HG03045 (cell line): ENCODE data around the gene TMEM225.
A peak's percentile ranks its signal among the peaks of the same experiment; 100 is the strongest.
"Not testable (repeated sequence)": the region's sequence is repeated elsewhere in the genome, so short reads cannot be mapped to it uniquely, and the experiment has no call there.

Source experiments
- ATAC-seq: cut with Tn5 transposase; IDR thresholded peaks from one replicate; pipeline ENCODE4 v1.9.1; 2021; ENCODE audit warnings: mild to moderate bottlenecking, moderate library complexity; ENCODE audit not compliant: unreplicated experiment

The TMEM225 gene, protein sequence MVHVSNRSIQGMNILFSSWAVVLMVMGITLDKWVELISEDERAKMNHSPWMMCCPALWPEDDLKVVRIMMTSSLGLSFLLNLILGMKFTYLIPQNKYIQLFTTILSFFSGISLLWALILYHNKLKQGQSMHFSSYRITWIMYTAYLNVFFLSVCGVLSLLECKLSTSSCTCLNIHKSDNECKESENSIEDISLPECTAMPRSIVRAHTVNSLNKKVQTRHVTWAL

DNA sequence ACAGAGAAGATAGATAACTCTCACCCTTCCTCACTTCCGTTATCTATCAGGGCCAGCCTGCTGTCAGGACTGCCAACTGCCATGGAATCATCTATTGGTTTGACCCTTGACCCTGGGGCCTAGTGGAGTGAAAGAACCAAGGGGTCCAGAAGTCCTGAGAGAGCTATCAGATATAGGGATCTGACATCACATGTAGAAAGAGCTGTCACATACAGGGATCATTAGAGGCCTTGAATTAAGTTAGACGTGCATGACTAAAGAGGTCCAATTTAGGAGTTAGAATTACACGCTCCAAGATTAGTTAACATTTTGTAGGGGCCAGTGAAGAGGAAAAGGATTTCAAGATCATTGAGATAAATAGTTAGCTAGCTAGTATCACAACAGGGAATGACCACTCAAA lies at the start of gene TMEM225:
TMEM225 (minus strand) TSS at position 101 of the 400 bp plus-strand sequence. CDS start 245 bp downstream, outside the sequence.
- ATAC-seq: no peak

DNA sequence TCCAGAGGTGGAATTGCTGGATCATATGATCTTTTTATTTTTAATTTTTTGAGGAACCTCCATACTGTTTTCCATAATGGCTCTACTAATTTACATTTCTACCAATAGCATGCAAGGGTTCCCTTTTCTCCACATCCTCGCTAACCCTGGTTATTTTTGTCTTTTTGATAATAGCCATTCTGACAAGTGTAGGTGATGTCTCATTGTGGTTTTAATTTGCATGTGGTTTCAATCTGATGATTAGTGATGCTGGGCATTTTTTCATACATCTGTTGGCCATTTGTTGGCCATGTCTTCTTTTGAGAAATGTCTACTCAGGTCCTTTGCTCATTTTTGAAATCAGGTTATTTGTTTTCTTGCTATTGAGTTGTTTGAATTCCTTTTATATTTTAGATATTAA lies 38.6 kb upstream of the TMEM225 start:
- no peak for ATAC-seq

DNA sequence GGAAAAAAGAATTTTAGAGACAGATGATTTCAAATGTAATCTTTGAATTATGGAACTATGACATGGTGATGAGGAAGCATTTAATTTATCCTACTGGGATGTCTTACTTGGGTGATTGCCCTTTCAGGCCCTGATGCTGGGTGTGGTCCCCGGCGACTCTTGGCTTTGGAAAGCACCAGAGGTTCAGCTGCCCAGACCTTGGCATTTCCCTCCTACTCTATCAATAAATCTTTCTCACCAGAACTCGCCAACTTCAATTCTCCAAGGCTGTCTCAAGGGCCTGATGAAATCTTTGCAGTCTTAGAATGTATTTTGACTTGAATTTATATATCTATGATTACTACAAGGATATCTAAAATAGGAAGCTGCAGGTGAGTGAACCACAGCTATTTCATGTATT lies 35.5 kb upstream of the TMEM225 start:
- ATAC-seq: no peak

DNA sequence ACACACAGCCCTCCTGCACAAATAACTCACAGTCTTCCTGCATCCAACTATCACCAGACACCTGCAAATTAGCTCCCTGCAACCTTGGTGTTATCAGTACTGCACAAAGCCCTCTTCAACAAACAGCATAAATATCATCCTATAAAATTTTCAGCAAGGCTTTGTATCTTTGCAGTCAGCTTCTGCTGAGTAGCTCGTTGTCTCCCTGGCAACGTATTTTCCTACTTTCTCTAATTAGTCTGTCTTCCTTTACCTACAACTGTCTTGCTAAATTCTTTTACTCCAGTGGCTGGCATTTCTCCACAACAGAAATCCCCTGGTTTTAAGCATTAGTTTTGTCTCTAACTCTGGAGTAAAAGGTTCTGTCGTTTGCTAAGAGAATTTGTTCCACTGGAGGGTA lies 20.4 kb upstream of the TMEM225 start:
- no peak for ATAC-seq

DNA sequence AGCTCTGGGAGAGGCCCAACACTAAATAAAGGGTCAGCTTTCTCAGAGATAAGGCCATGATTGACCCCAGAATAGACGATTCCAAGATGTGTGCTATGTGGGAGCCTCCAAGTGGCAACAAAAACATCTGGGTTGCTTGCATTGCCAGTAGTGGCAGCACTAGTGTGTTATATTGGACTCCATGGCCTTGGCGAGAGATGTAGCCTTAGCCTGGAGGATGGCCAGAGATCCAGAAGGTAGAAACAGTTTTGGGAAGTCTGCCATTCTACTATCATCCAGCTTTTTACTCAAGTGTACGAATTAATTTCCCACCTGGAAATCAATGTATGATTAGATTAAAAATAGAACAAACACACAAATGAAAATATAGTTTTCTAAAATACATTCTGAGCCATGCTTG lies 19.5 kb upstream of the TMEM225 start:
- no peak for ATAC-seq

DNA sequence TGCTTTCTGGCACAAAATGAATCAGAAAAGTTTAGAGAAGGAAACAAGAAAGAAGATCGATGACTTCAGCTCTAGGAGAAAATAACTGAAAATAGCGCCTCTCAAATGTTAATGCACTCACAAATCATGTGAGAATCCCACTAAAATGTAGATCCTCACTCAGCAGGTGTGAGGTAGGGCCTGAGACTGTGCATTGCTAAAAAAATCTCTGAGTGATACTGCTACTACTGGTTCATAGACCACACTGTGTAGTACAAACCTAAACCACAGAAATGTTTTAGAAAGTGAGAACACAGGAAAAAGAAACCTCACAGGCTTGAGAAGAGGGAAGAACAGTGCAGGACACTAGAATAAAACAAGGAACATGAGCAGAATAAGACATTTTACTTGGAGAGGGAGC lies 18.5 kb upstream of the TMEM225 start:
- ATAC-seq: peak; percentile 70

DNA sequence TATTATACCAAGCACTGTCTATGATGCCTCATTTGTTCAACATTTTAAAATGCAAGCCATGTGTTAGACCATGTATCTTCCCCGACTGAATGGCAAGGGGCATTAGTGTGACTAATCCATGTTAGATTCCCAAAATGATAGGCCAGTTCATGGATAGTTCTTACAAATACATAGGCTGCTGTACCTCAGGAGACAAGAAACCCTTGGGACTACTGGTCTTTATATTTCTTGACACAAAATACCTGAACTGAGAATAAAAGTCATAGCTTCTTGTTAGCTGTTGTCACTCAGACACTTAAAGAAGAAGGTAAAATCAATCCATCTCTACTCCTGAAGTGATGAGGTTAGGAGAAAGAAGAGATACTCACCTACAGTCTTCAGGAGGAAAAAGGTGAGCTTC lies 16.4 kb upstream of the TMEM225 start, which contains the start of gene OR8D4:
OR8D4 (plus strand) TSS at position 301 of the 400 bp plus-strand sequence. CDS start 4,265 bp downstream, outside the sequence.
- ATAC-seq: no peak

DNA sequence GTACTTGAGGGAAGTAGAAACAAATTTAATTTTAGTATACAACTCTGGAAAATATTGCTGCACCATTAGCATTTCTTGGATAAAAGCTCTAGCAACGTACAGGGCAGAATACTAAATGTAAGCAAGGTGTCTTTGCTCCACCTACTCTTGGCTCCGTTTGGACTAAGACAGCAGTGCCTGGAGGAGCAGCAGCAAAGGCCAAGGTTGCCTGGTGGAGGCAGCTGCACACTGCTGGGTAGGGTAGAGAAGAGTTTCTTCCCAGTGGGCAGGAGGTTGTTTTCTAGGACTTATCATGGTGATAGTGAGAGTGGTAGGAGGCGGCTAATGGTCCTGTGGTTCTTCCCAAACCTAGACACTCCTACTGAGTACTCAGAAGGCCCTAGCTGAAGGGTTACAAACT lies 14.3 kb upstream of the TMEM225 start:
- ATAC-seq: no peak

DNA sequence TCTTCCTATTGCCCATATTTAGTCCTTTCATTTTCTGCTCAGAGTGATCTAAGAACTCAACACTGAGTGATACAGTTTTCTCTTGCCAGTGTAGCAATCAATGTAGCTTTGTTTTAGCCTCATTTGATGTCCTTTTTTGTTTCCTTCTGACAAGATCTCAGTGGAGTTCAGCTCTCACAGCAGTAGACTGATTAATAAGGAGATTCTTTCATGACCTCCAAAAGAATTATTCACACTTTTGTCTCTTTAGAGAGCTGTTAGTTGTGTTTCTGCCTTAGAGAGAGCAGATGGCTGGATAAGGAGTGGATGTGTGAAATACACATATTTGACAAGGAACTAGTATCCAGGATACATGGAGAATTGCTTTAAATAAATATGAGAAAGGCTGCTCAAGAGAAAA lies 6.6 kb upstream of the TMEM225 start:
- no peak for ATAC-seq

DNA sequence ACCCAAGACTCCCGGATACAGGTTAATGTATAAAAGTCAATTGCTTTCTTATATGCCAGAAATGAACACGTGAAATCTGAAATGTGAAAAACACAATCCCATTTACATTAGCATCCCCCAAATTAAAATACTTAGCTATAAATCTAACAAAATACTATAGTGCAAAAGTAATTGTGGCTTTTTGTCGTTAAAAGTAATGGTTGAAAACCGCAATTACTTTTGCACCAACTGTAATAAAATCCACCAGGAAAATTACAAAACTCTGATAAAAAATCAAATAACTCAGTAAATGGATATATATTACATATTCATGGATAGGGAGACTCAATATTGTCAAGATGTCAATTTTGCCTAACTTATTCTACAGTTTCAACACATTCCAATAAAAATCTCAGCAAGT lies 4.6 kb downstream of the TMEM225 start:
- ATAC-seq: no peak

DNA sequence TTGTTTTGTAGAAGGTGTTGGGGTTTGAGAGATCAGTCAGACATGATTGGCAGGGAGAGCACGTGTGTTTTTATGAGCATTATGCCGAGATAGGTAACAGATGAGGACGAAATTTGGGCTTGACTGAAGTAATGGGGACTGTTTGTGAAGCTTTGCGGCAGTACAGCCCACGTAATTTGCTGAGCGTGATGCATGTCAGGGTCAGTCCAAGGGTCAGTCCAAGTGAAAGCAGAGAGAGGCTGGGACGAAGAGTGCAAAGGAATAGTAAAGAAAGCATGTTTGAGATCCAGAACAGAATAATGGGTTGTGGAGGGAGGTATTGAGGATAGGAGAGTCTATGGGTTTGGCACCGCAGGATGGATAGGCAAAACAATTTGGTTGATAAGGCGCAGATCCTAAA lies 17.7 kb downstream of the TMEM225 start:
- not testable (repeated sequence) for ATAC-seq

DNA sequence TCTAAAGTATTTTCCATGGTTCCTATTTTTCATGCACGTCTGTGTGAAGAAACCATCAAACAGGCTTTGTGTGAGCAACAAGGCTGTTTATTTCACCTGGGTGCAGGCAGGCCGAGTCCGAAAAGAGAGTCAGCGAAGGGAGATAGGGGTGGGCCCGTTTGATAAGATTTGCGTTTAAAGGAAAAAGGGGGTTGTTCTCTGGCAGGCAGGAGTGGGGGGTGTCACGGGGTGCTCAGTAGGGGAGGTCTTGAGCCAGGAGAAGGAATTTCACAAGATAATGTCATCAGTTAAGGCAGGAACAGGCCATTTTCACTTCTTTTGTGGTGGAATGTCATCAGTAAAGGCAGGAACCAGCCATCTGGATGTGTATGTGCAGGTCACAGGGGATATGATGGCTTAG lies 20.2 kb downstream of the TMEM225 start:
- not testable (repeated sequence) for ATAC-seq

DNA sequence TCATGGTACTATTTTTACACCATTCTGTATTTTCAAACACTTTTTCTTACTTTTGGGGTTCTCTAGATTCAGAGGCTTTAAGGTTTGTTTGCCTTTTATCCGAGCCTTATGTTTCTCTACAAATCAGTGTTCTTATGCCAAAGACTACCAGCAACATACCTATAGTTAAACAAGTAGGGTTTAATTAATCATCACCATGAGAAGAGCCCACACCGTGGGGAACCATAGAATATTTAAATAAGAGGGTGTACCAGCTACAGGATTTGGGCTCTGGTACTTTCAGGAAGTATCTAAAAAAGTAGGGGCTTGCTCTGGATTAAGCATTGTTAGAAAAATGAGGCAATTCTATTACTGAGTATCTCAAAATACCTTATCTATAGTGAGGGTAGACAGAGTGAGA lies 25.7 kb downstream of the TMEM225 start:
- ATAC-seq: no peak

DNA sequence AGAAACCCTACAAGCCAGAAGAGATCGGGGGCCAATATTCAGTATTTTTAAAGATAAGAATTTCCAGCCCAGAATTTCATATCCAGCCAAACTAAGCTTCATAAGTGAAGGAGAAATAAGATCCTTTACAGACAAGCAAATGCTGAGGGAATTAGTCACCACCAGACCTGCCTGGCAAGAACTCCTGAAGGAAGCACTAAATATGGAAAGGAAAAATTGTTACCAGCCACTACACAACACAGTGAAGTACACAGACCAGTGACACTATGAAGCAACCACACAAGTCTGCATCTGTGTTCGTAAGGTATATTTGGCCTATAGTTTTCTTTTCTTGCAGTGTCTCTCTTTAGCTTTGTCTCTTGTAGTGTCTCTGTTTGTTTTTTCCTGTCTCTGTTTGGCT lies 29.0 kb downstream of the TMEM225 start:
- ATAC-seq: no peak

DNA sequence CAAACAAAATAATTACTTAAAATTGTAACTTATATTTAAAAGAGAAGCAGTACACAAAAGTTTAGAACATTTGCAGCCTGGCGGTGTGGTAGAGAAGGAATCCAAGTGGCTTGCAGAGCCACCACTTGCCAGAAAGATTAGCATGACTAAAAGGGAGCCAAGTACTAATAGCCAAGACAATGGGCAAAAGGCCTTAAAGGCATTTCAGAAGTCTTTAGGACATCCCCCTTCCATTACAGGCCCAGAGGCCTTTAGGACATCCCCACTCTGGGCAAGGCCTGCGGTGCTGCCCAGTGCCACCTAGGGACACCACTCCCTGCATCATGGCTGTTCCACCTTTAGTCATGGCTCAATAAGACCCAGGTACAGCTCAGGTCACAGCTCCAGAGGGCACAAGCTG lies 32.4 kb downstream of the TMEM225 start:
- ATAC-seq: no peak

DNA sequence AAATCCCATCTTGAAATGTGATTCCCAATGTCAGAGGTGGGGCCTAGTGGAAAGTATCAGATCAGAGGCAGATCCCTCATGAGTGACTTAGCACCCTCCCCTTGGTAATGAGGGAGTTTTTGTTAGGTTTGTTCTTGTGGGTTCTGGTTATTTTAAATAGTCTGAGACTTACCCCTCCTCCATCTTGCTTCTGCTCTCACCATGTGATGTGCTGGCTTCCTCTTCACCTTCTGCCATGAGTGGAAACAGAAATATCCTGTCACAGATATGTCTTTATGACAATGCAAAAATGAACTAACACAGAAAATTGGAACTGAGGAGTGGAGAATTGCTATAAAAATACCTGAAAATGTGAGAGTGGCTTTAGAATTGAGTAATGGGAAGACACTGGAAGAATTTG lies 33.1 kb downstream of the TMEM225 start:
- ATAC-seq: no peak

DNA sequence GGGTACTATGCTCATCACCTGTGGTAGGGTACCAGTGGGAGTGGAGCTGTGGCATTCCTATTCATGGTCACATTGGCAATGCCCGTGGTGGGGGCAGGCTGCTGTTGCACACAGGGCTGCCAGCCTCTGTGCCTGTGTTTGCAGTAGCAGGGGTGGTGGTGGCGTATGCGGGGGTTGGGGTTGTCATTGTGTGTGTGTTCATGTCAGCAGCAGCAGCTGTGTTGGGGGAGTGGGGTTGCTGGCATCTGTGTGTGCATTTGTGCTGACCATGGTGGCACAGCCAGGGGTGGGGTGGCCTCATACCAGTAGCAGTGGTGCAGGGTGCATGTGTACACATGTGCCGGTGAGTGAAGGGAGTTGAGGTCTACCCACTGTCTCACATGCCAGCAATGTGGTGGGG lies 34.4 kb downstream of the TMEM225 start:
- no peak for ATAC-seq

DNA sequence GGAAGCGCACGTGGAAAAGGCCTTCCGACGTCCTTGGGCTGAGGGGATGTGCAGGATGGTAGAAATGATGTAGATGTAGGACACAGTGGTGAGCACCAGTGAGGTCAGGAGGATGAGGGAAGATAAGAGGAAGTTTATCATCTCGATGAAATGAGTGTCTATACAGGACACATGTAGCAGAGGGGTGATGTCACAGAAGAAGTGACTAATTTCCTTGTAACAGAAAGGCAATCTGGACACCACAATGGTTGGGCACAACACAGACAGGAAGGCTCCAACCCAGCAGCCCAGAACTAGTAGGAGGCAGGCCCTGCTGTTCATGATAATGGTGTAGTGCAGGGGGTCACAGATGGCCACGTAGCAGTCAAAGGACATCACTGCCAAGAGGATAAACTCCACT lies 44.3 kb downstream of the TMEM225 start:
- no peak for ATAC-seq

DNA sequence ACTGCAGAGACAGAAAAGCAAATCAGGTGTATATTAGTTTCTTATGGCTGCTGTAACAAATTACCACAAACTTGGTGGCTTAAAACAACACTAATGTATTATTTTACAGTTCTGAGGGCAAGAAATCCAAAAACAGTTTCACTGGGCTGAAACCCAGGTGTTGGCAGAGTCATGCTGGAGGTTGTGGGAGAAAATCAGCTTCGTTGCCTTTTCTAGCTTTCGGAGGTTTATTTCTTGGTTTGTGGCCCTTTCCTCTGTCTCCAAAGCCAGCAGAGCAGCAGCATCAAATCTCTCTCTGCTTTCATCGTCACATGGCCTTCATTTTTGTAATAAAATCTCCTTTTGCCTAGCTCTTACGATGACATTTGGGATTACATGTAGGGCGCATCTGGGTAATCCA lies 46.3 kb downstream of the TMEM225 start:
- no peak for ATAC-seq

DNA sequence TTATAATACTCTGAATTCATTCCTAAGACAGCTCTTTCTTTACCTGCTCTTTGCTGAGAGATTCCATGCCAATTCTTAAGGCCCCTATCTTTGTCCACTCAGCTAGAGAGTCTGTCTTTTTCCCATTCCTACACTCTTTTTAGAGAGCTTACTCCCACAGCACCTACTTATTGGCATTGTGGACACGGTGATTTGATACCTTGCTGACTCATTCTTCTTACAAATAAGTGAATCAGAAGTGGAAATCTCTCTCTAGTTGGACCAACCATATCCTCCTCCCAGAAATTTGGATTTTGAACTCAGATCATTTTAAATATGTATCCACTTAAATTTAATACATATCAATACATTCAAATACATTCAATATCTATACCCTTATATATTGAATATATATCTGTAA lies 46.8 kb downstream of the TMEM225 start:
- no peak for ATAC-seq

DNA sequence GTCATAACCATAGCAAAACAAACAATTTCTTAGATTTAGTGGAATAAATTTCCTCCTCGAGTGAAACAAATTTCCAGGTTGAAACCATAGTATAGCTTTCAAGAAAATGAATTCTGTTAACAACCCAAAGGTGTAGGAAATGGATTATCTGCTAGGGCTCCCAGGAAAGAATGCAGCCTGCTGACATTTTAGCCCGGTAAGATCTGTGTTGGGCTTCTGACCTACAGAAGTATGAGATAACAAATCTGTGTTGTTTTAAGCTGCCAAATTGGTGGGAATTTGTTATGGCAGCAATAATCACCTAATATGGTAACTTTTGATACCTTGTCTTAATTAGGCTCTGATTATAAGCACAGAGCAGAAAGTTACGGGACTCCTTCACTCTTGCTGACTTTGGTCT lies 47.3 kb downstream of the TMEM225 start:
- ATAC-seq: no peak

DNA sequence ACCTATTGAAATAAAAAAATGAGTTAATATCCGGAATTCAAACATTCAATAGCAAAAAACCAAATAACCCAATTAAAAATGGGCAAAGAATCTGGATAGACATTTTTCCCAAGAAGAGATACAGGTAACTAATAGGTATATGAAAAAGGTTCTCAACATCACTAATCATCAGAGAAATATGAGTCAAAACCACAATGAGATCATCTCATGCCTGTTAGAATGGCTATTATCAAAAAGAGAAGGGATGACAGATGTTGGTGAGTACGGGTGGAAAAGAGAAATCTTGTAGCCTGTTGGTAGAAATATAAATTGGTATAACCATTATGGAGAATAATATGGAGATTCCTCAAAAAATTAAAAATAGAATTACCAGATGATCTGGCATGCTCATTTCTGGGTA lies 52.4 kb downstream of the TMEM225 start:
- no peak for ATAC-seq
